ENCODE data around the gene SERPINE2. TPM values are rescaled to one million over a fixed set of nuclear protein-coding genes. Genes with fewer than 3 reads are reported as not detected.
A peak's percentile ranks its signal among the peaks of the same experiment; 100 is the strongest.

The SERPINE2 gene
- total and polyA plus RNA-seq, 4 experiments from 2014 or later: 0.47 to 2.0 (median 1.3) TPM

DNA sequence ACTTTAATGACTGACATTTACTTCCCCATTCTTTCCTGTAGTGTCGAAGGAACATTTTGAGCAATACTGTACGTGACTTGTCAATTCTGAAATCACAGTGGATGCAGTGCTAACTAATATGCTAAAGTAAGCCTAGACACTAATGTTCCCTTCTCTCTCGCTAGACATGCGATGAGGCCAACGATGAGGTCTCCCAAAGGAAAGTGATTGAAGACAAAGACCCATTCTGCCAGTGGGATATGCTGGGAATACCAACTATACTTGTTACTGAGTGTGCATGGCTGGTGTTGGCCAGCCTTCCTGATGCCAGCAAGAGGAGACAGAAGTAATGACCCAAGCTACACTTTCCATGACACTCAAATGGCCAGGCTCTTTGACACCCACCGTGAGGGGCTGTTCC lies 2.5 kb upstream of the SERPINE2 start:
- H3K4me3 ChIP-seq (ENCODE audit: low read length in 2 of 2): no peak overlapping the region
- Mint-ChIP-seq H3K4me3 (no peak overlapping the region), H3K27me3 (peaks cover 50% of the 10 kb centered on the region in 2 donors)

DNA sequence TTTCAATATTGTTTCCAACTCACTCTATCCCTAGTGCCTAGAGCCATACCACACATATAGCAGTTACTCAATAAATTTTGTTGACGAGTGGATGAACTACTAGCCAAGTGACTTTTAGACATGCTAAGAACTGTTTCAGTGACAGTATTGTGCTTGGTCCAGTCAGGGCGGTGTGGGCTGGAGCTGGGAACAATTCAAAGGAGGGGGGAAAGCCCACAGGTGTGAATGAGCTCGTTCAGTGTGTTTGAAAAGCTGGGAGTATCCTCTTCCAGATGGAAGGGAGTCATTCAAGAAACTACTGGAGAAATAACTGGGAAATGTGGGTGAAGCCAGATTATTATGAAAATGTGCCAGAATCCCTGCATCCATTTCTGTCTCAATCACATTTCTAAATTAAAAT lies 1.7 kb upstream of the SERPINE2 start:
- no peaks in the 10 kb centered on the region for H3K36me3 ChIP-seq (ENCODE audit: insufficient read depth, low read length)
- DNase-seq: no peak
- intact Hi-C loops (cut with micrococcal nuclease): no loop called here
- peaks cover 8 to 16% (median 12%) of the 10 kb centered on the region in 4 donors for H3K4me1 Mint-ChIP-seq
- H3K9me3 Mint-ChIP-seq: peaks cover 0 to 2% (median 0%) of the 10 kb centered on the region in 8 donors
- ChIA-PET POLR2A (ENCODE audit: partially characterized antibody) (no interaction called here), CTCF (ENCODE audit: partially characterized antibody) (no interaction called here)
- no peak overlapping the region for H3K27ac Mint-ChIP-seq
- no peak overlapping the region for H3K27ac ChIP-seq (ENCODE audit: low read depth, low read length)
- peaks cover 10% of the 10 kb centered on the region for H3K27me3 ChIP-seq (ENCODE audit: insufficient read depth, low read length)
- H3K36me3 Mint-ChIP-seq: no peaks in the 10 kb centered on the region
- H3K9me3 ChIP-seq (ENCODE audit: control insufficient read depth in 1 of 2, low read length in 2 of 2): no peaks in the 10 kb centered on the region
- peaks cover 54% of the 10 kb centered on the region in 2 donors for H3K27me3 Mint-ChIP-seq
- H3K4me3 ChIP-seq (ENCODE audit: low read length in 2 of 2): no peak overlapping the region
- peaks cover 19% of the 10 kb centered on the region for H3K4me1 ChIP-seq (ENCODE audit: insufficient read depth, low read length)
- H3K4me3 Mint-ChIP-seq: peak overlapping the region in 6 of 8 donors; percentile 13 to 69 (median 45)

More for the DNA sequence above, 2.5 kb upstream of the SERPINE2 start:
- Histone ChIP-seq H3K27me3 (ENCODE audit: insufficient read depth, low read length) (peaks cover 5% of the 10 kb centered on the region), H3K9me3 (ENCODE audit: control insufficient read depth in 1 of 2, low read length in 2 of 2) (no peaks in the 10 kb centered on the region), H3K4me1 (ENCODE audit: insufficient read depth, low read length) (peaks cover 19% of the 10 kb centered on the region), H3K27ac (ENCODE audit: low read depth, low read length) (no peak overlapping the region), H3K36me3 (ENCODE audit: insufficient read depth, low read length) (no peaks in the 10 kb centered on the region)
- Mint-ChIP-seq H3K4me1 (peaks cover 8 to 16% (median 12%) of the 10 kb centered on the region in 4 donors), H3K9me3 (peaks cover 0 to 4% (median 0%) of the 10 kb centered on the region in 8 donors), H3K27ac (no peak overlapping the region), H3K36me3 (no peaks in the 10 kb centered on the region)
- intact Hi-C loops (cut with micrococcal nuclease): no loop called here
- POLR2A ChIA-PET (ENCODE audit: partially characterized antibody): no interaction called here
- no peak for DNase-seq
- CTCF ChIA-PET (ENCODE audit: partially characterized antibody): no interaction called here

- no peaks in the 10 kb centered on the region for H3K36me3 Mint-ChIP-seq
- peak in 1 of 5 donors; percentile 2 for DNase-seq
- CTCF ChIA-PET (ENCODE audit: partially characterized antibody): no interaction called here
- no peak overlapping the region for H3K4me3 ChIP-seq (ENCODE audit: low read length in 2 of 2)
- H3K27me3 ChIP-seq (ENCODE audit: insufficient read depth, low read length): peaks cover 12% of the 10 kb centered on the region
- H3K4me1 ChIP-seq (ENCODE audit: insufficient read depth, low read length): peaks cover 19% of the 10 kb centered on the region
- H3K27me3 Mint-ChIP-seq: peaks cover 51 to 54% of the 10 kb centered on the region in 2 donors
- no peak overlapping the region for H3K27ac ChIP-seq (ENCODE audit: low read depth, low read length)
- H3K9me3 ChIP-seq (ENCODE audit: control insufficient read depth in 1 of 2, low read length in 2 of 2): no peaks in the 10 kb centered on the region
- peak overlapping the region; percentile 66 to 79 (median 68) for H3K4me3 Mint-ChIP-seq
- H3K27ac Mint-ChIP-seq: no peak overlapping the region
- H3K4me1 Mint-ChIP-seq: peaks cover 8 to 16% (median 12%) of the 10 kb centered on the region in 4 donors
- POLR2A ChIA-PET (ENCODE audit: partially characterized antibody): no interaction called here
- intact Hi-C loops (cut with micrococcal nuclease): no loop called here
- H3K9me3 Mint-ChIP-seq: peaks cover 0 to 2% (median 0%) of the 10 kb centered on the region in 8 donors
- H3K36me3 ChIP-seq (ENCODE audit: insufficient read depth, low read length): no peaks in the 10 kb centered on the region
Measured at GRCh38 chr2:224039770-224040440, 819 bp upstream of the SERPINE2 start.

DNA sequence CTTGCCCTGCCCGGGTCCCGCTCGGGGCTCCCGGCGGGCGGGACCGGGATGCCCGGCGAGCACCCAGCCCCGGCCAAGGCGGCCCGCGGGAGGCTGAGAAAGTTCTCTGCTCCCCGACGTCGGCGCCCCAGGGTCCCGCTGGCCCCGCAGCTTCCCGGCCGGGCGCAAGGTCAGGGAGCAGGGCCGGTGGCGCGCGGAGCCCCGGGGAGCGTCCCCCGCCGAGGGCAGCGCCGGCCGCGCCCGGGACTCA lies 331 bp downstream of the SERPINE2 start:
- Mint-ChIP-seq H3K4me1 (peaks cover 8 to 16% (median 12%) of the 10 kb centered on the region in 4 donors), H3K4me3 (no peak overlapping the region), H3K9me3 (no peaks in the 10 kb centered on the region), H3K36me3 (no peaks in the 10 kb centered on the region), H3K27me3 (peaks cover 47 to 59% of the 10 kb centered on the region in 2 donors), H3K27ac (no peak overlapping the region)
- peaks cover 19% of the 10 kb centered on the region for H3K4me1 ChIP-seq (ENCODE audit: insufficient read depth, low read length)
- peak overlapping the region in 1 of 2 donors; percentile 40 for H3K4me3 ChIP-seq (ENCODE audit: low read length in 2 of 2)
- H3K27ac ChIP-seq (ENCODE audit: low read depth, low read length): no peak overlapping the region
- peak in 1 of 5 donors; percentile 10 for DNase-seq
- H3K9me3 ChIP-seq (ENCODE audit: control insufficient read depth in 1 of 2, low read length in 2 of 2): no peaks in the 10 kb centered on the region
- H3K36me3 ChIP-seq (ENCODE audit: insufficient read depth, low read length): no peaks in the 10 kb centered on the region
- POLR2A ChIA-PET (ENCODE audit: partially characterized antibody): no interaction called here
- peaks cover 12% of the 10 kb centered on the region for H3K27me3 ChIP-seq (ENCODE audit: insufficient read depth, low read length)
- CTCF ChIA-PET (ENCODE audit: partially characterized antibody): no interaction called here
- intact Hi-C loops (cut with micrococcal nuclease): no loop called here

- Mint-ChIP-seq H3K27me3 (peaks cover 47 to 58% of the 10 kb centered on the region in 2 donors), H3K4me1 (peaks cover 8 to 16% (median 12%) of the 10 kb centered on the region in 4 donors), H3K4me3 (peak overlapping the region; percentile 84 to 92 (median 89)), H3K27ac (peak overlapping the region in 2 of 7 donors; percentile 30 to 43), H3K9me3 (no peaks in the 10 kb centered on the region), H3K36me3 (no peaks in the 10 kb centered on the region)
- peak overlapping the region in 1 of 2 donors; percentile 40 for H3K4me3 ChIP-seq (ENCODE audit: low read length in 2 of 2)
- ChIA-PET CTCF (ENCODE audit: partially characterized antibody) (no interaction called here), POLR2A (ENCODE audit: partially characterized antibody) (no interaction called here)
- H3K27me3 ChIP-seq (ENCODE audit: insufficient read depth, low read length): peaks cover 12% of the 10 kb centered on the region
- no peak overlapping the region for H3K27ac ChIP-seq (ENCODE audit: low read depth, low read length)
- no peaks in the 10 kb centered on the region for H3K36me3 ChIP-seq (ENCODE audit: insufficient read depth, low read length)
- H3K9me3 ChIP-seq (ENCODE audit: control insufficient read depth in 1 of 2, low read length in 2 of 2): no peaks in the 10 kb centered on the region
- peak; percentile 12 to 47 (median 20) for DNase-seq
- peaks cover 19% of the 10 kb centered on the region for H3K4me1 ChIP-seq (ENCODE audit: insufficient read depth, low read length)
- intact Hi-C loops (cut with micrococcal nuclease): no loop called here
Measured at GRCh38 chr2:224038049-224038829, 847 bp downstream of the SERPINE2 start.

DNA sequence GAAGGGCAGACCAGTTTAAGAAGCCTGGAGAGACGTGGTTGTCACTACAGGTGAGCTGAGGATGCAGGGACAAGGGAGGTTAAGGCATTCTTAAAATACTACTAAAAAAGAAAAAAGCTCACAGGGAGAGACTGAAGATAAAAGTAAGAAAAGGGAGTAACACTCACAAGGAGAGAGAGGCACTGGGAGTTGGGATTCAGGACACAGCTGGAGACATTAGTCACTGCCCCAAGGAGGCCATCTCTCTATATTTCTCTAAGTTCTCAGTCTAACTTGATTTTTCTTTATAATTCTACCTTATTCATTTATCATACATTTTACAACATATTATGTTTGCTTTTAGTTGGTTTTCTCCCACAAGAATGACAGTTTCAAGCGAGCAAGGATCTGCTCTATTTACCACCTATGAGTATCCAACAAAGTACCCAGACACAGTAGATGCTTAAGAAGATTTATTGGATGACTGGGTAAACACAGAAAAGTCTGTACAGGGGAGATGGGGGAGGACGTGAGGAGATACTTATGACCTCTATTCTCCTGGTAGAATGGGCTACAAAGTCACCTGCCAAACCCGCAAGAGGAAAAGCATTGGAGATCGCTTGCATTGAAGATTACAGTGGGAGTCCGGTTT lies 2.2 kb downstream of the SERPINE2 start:
- Histone ChIP-seq H3K27ac (ENCODE audit: low read depth, low read length) (no peak overlapping the region), H3K9me3 (ENCODE audit: control insufficient read depth in 1 of 2, low read length in 2 of 2) (no peaks in the 10 kb centered on the region), H3K36me3 (ENCODE audit: insufficient read depth, low read length) (no peaks in the 10 kb centered on the region), H3K4me1 (ENCODE audit: insufficient read depth, low read length) (peaks cover 19% of the 10 kb centered on the region), H3K27me3 (ENCODE audit: insufficient read depth, low read length) (peaks cover 12% of the 10 kb centered on the region), H3K4me3 (ENCODE audit: low read length in 2 of 2) (no peak overlapping the region)
- Mint-ChIP-seq H3K4me3 (peak overlapping the region in 4 of 8 donors; percentile 45 to 74 (median 56)), H3K27me3 (peaks cover 44 to 48% of the 10 kb centered on the region in 2 donors), H3K27ac (no peak overlapping the region), H3K36me3 (no peaks in the 10 kb centered on the region), H3K9me3 (no peaks in the 10 kb centered on the region), H3K4me1 (peaks cover 8 to 16% (median 12%) of the 10 kb centered on the region in 4 donors)
- no peak for DNase-seq
- ChIA-PET POLR2A (ENCODE audit: partially characterized antibody) (no interaction called here), CTCF (ENCODE audit: partially characterized antibody) (no interaction called here)
- intact Hi-C loops (cut with micrococcal nuclease): no loop called here

- H3K27ac Mint-ChIP-seq: no peak overlapping the region
- H3K4me3 Mint-ChIP-seq: no peak overlapping the region
- H3K36me3 Mint-ChIP-seq: no peaks in the 10 kb centered on the region
- H3K9me3 Mint-ChIP-seq: no peaks in the 10 kb centered on the region
- no peak for DNase-seq
- Histone ChIP-seq H3K4me3 (ENCODE audit: low read length in 2 of 2) (no peak overlapping the region), H3K27ac (ENCODE audit: low read depth, low read length) (no peak overlapping the region), H3K4me1 (ENCODE audit: insufficient read depth, low read length) (peaks cover 12% of the 10 kb centered on the region), H3K27me3 (ENCODE audit: insufficient read depth, low read length) (peaks cover 12% of the 10 kb centered on the region), H3K36me3 (ENCODE audit: insufficient read depth, low read length) (no peaks in the 10 kb centered on the region), H3K9me3 (ENCODE audit: control insufficient read depth in 1 of 2, low read length in 2 of 2) (no peaks in the 10 kb centered on the region)
- ChIA-PET CTCF (ENCODE audit: partially characterized antibody) (no interaction called here), POLR2A (ENCODE audit: partially characterized antibody) (no interaction called here)
- H3K4me1 Mint-ChIP-seq: peaks cover 8 to 16% (median 12%) of the 10 kb centered on the region in 4 donors
- intact Hi-C loops (cut with micrococcal nuclease): no loop called here
- H3K27me3 Mint-ChIP-seq: peaks cover 30 to 42% of the 10 kb centered on the region in 2 donors
Measured at GRCh38 chr2:224034017-224034416, 5.1 kb downstream of the SERPINE2 start.
